ENCODE measurements around the gene RHOBTB3. TPM values are rescaled to one million over a fixed set of nuclear protein-coding genes. Genes with fewer than 3 reads are reported as not detected.

The RHOBTB3 gene
- total and polyA plus RNA-seq, 3 experiments from 2014 or later, result 0.33 to 2.4 (median 0.48) TPM

GRCh38 chr5:95804736-95805539 lies 73.8 kb downstream of the RHOBTB3 start:
- Histone ChIP-seq H3K4me1 (ENCODE audit: insufficient read depth, low read length) (peaks cover 26% of the 10 kb centered on the region), H3K27me3 (ENCODE audit: insufficient read depth, low read length, poor library complexity, severe bottlenecking) (no peaks in the 10 kb centered on the region), H3K4me3 (ENCODE audit: low read length) (no peak overlapping the region), H3K9me3 (ENCODE audit: low read length) (no peaks in the 10 kb centered on the region), H3K36me3 (ENCODE audit: insufficient read depth, low read length) (no peaks in the 10 kb centered on the region), H3K27ac (ENCODE audit: low read depth, low read length) (no peak overlapping the region)
- POLR2A ChIA-PET, result no interaction called here
- peaks cover 0 to 2% of the 10 kb centered on the region in 2 donors for H3K27me3 Mint-ChIP-seq
- H3K4me1 Mint-ChIP-seq, result peaks cover 25 to 29% (median 29%) of the 10 kb centered on the region in 3 donors
- CTCF ChIA-PET, result interaction anchor here (0.6 to 2.0 kb wide), 4 partner anchors 14 to 39 kb away, joined by 3 to 4 read pairs (median 3); no protein-coding TSS in a partner anchor
- peaks cover 0 to 6% (median 4%) of the 10 kb centered on the region in 3 donors for H3K36me3 Mint-ChIP-seq
- H3K4me3 Mint-ChIP-seq, result no peak overlapping the region
- no peaks in the 10 kb centered on the region for H3K9me3 Mint-ChIP-seq
- H3K27ac Mint-ChIP-seq, result peak overlapping the region in 3 of 8 donors; percentile 9 to 57 (median 17)
- no peak for DNase-seq

- H3K36me3 ChIP-seq (ENCODE audit: insufficient read depth, low read length), result no peaks in the 10 kb centered on the region
- H3K27ac ChIP-seq (ENCODE audit: low read depth, low read length), result no peak overlapping the region
- DNase-seq, result no peak
- peaks cover 4 to 6% (median 4%) of the 10 kb centered on the region in 3 donors for H3K36me3 Mint-ChIP-seq
- H3K4me1 ChIP-seq (ENCODE audit: insufficient read depth, low read length), result peaks cover 40% of the 10 kb centered on the region
- H3K27me3 ChIP-seq (ENCODE audit: insufficient read depth, low read length, poor library complexity, severe bottlenecking), result no peaks in the 10 kb centered on the region
- no peaks in the 10 kb centered on the region for H3K9me3 ChIP-seq (ENCODE audit: low read length)
- peak overlapping the region in 2 of 8 donors; percentile 11 to 54 for H3K27ac Mint-ChIP-seq
- H3K4me3 Mint-ChIP-seq, result no peak overlapping the region
- ChIA-PET POLR2A (no interaction called here), CTCF (interaction anchor here (5.2 to 8.3 kb wide), 2 partner anchors 15 to 25 kb away, joined by 45 to 85 read pairs; partner anchors contain the start of gene GLRX)
- H3K9me3 Mint-ChIP-seq, result no peaks in the 10 kb centered on the region
- peaks cover 0 to 2% of the 10 kb centered on the region in 2 donors for H3K27me3 Mint-ChIP-seq
- peaks cover 43 to 47% (median 46%) of the 10 kb centered on the region in 3 donors for H3K4me1 Mint-ChIP-seq
- H3K4me3 ChIP-seq (ENCODE audit: low read length), result no peak overlapping the region
These were observed 75.6 kb downstream of the RHOBTB3 start for GRCh38 chr5:95806687-95807086.

- H3K36me3 Mint-ChIP-seq, result peaks cover 4 to 15% (median 5%) of the 10 kb centered on the region in 3 donors
- CTCF ChIA-PET, result interaction anchor here (0.8 to 8.3 kb wide), 13 partner anchors 13 to 166 kb away, joined by 3 to 85 read pairs (median 6); partner anchors contain the start of gene GLRX
- peak overlapping the region; percentile 20 to 82 (median 71) for H3K4me3 Mint-ChIP-seq
- no peak for DNase-seq
- no peaks in the 10 kb centered on the region for H3K27me3 ChIP-seq (ENCODE audit: insufficient read depth, low read length, poor library complexity, severe bottlenecking)
- H3K9me3 Mint-ChIP-seq, result no peaks in the 10 kb centered on the region
- no peaks in the 10 kb centered on the region for H3K9me3 ChIP-seq (ENCODE audit: low read length)
- peak overlapping the region; percentile 4 for H3K27ac ChIP-seq (ENCODE audit: low read depth, low read length)
- H3K27ac Mint-ChIP-seq, result peak overlapping the region; percentile 65 to 96 (median 87)
- no peaks in the 10 kb centered on the region for H3K36me3 ChIP-seq (ENCODE audit: insufficient read depth, low read length)
- POLR2A ChIA-PET, result interaction anchor here (1.3 to 4.1 kb wide), 3 partner anchors 13 to 36 kb away, joined by 7 to 72 read pairs (median 7); partner anchors contain the start of gene GLRX
- H3K4me3 ChIP-seq (ENCODE audit: low read length), result peak overlapping the region; percentile 31
- H3K4me1 Mint-ChIP-seq, result peaks cover 55 to 60% (median 56%) of the 10 kb centered on the region in 3 donors
- peaks cover 50% of the 10 kb centered on the region for H3K4me1 ChIP-seq (ENCODE audit: insufficient read depth, low read length)
- no peaks in the 10 kb centered on the region for H3K27me3 Mint-ChIP-seq
These were observed 77.0 kb downstream of the RHOBTB3 start for GRCh38 chr5:95808013-95808685.

GRCh38 chr5:95808686-95809413 lies 77.7 kb downstream of the RHOBTB3 start:
- Mint-ChIP-seq H3K4me1 (peaks cover 60 to 65% (median 61%) of the 10 kb centered on the region in 3 donors), H3K9me3 (no peaks in the 10 kb centered on the region), H3K27me3 (no peaks in the 10 kb centered on the region), H3K27ac (peak overlapping the region; percentile 65 to 96 (median 87)), H3K4me3 (peak overlapping the region; percentile 20 to 82 (median 71)), H3K36me3 (peaks cover 4 to 22% (median 7%) of the 10 kb centered on the region in 3 donors)
- Histone ChIP-seq H3K9me3 (ENCODE audit: low read length) (no peaks in the 10 kb centered on the region), H3K27me3 (ENCODE audit: insufficient read depth, low read length, poor library complexity, severe bottlenecking) (no peaks in the 10 kb centered on the region), H3K36me3 (ENCODE audit: insufficient read depth, low read length) (peaks cover under 1% of the 10 kb centered on the region), H3K27ac (ENCODE audit: low read depth, low read length) (peak overlapping the region; percentile 4), H3K4me3 (ENCODE audit: low read length) (peak overlapping the region; percentile 31), H3K4me1 (ENCODE audit: insufficient read depth, low read length) (peaks cover 57% of the 10 kb centered on the region)
- DNase-seq, result peak; percentile 67 to 90 (median 86)
- ChIA-PET POLR2A (interaction anchor here (1.3 to 4.1 kb wide), 3 partner anchors 12 to 35 kb away, joined by 7 to 72 read pairs (median 7); partner anchors contain the start of gene GLRX), CTCF (interaction anchor here (0.8 to 8.3 kb wide), 13 partner anchors 12 to 167 kb away, joined by 3 to 85 read pairs (median 6); partner anchors contain the start of gene GLRX)

- no peak for DNase-seq
- POLR2A ChIA-PET, result interaction anchor here (1.3 to 4.1 kb wide), 2 partner anchors 12 to 35 kb away, joined by 7 to 72 read pairs; partner anchors contain the start of gene GLRX
- H3K27ac ChIP-seq (ENCODE audit: low read depth, low read length), result no peak overlapping the region
These were observed 78.4 kb downstream of the RHOBTB3 start for GRCh38 chr5:95809414-95809960.

GRCh38 chr5:95810305-95811125 lies 79.4 kb downstream of the RHOBTB3 start:
- Mint-ChIP-seq H3K4me3 (peak overlapping the region; percentile 59 to 82 (median 68)), H3K36me3 (peaks cover 4 to 38% (median 15%) of the 10 kb centered on the region in 3 donors)

More at GRCh38 chr5:95809414-95809960, 78.4 kb downstream of the RHOBTB3 start:
- CTCF ChIA-PET, result interaction anchor here (0.9 to 8.3 kb wide), 5 partner anchors 12 to 35 kb away, joined by 3 to 85 read pairs (median 10); partner anchors contain the start of gene GLRX
- Histone ChIP-seq H3K36me3 (ENCODE audit: insufficient read depth, low read length) (peaks cover 6% of the 10 kb centered on the region), H3K9me3 (ENCODE audit: low read length) (no peaks in the 10 kb centered on the region), H3K4me1 (ENCODE audit: insufficient read depth, low read length) (peaks cover 63% of the 10 kb centered on the region), H3K27me3 (ENCODE audit: insufficient read depth, low read length, poor library complexity, severe bottlenecking) (no peaks in the 10 kb centered on the region), H3K4me3 (ENCODE audit: low read length) (no peak overlapping the region)
- Mint-ChIP-seq H3K4me3 (peak overlapping the region in 6 of 7 donors; percentile 9 to 82 (median 70)), H3K9me3 (no peaks in the 10 kb centered on the region), H3K27me3 (no peaks in the 10 kb centered on the region), H3K4me1 (peaks cover 66 to 71% (median 68%) of the 10 kb centered on the region in 3 donors), H3K27ac (peak overlapping the region; percentile 65 to 96 (median 87)), H3K36me3 (peaks cover 4 to 29% (median 12%) of the 10 kb centered on the region in 3 donors)

More at GRCh38 chr5:95810305-95811125, 79.4 kb downstream of the RHOBTB3 start:
- Mint-ChIP-seq H3K27me3 (no peaks in the 10 kb centered on the region), H3K4me1 (peaks cover 76 to 78% (median 77%) of the 10 kb centered on the region in 3 donors), H3K27ac (peak overlapping the region; percentile 65 to 96 (median 88)), H3K9me3 (no peaks in the 10 kb centered on the region)
- no peak overlapping the region for H3K27ac ChIP-seq (ENCODE audit: low read depth, low read length)
- H3K27me3 ChIP-seq (ENCODE audit: insufficient read depth, low read length, poor library complexity, severe bottlenecking), result no peaks in the 10 kb centered on the region
- POLR2A ChIA-PET, result interaction anchor here (1.0 to 4.1 kb wide), 2 partner anchors 11 to 24 kb away, joined by 3 to 72 read pairs; partner anchors contain the start of gene GLRX
- peaks cover 73% of the 10 kb centered on the region for H3K4me1 ChIP-seq (ENCODE audit: insufficient read depth, low read length)
- peaks cover 17% of the 10 kb centered on the region for H3K36me3 ChIP-seq (ENCODE audit: insufficient read depth, low read length)
- no peak overlapping the region for H3K4me3 ChIP-seq (ENCODE audit: low read length)
- CTCF ChIA-PET, result interaction anchor here (0.9 to 8.3 kb wide), 4 partner anchors 11 to 29 kb away, joined by 3 to 85 read pairs (median 25); partner anchors contain the start of gene GLRX
- DNase-seq, result no peak
- no peaks in the 10 kb centered on the region for H3K9me3 ChIP-seq (ENCODE audit: low read length)

Measured in CD8-positive, alpha-beta memory T cell (primary cell).